Ovary (tissue), 3 donors: ENCODE results near the gene PLXDC2.

ENCODE experiments used
- EP300 ChIP-seq: sonication (generic); formaldehyde crosslinking; IDR thresholded peaks from one replicate; pipeline ENCODE4 v1.6.1; 2017; ENCODE audit warnings: antibody characterized with exemption
- POLR2A ChIP-seq: fragments of 450-650 bp; IDR thresholded peaks from one replicate; pipeline ENCODE4 v1.6.1; 2017; ENCODE audit warnings: antibody characterized with exemption, mild to moderate bottlenecking, moderate library complexity
- TF ChIP-seq, protein P1 (sequence below), 3 donors: fragments of 450-650 bp in 2 of 3; fragments of 200-600 bp in 1 of 3; IDR thresholded peaks; one replicate each; pipeline versions ENCODE4 v1.5.1 to v1.8.0; 2016 to 2022; ENCODE audit warnings: antibody characterized with exemption in 3 of 3, mild to moderate bottlenecking in 1 of 3
- donor health status: DM: no; HTN: no; CAD: no.

DNA sequence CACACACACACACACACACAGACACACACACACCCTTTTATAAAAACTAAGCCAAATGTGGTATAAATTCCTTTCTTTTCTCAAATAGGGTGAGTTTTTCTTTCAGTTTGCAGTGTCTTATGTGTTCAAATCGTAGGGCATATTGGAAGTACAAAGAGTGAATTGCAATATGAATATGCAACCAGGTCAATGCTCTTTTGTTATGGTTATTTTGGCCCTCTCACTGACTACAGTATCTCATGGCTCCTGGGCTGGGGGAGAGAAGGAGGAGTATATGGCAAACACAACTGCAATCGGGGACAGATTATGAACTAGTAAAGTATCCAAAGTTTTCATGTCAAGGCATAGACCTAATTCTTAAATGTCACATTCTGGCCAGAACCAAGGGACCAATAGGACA lies 301.9 kb downstream of the PLXDC2 start:
- TF ChIP-seq EP300 (no peak), POLR2A (no peak)
- TF ChIP-seq, protein P1, sequence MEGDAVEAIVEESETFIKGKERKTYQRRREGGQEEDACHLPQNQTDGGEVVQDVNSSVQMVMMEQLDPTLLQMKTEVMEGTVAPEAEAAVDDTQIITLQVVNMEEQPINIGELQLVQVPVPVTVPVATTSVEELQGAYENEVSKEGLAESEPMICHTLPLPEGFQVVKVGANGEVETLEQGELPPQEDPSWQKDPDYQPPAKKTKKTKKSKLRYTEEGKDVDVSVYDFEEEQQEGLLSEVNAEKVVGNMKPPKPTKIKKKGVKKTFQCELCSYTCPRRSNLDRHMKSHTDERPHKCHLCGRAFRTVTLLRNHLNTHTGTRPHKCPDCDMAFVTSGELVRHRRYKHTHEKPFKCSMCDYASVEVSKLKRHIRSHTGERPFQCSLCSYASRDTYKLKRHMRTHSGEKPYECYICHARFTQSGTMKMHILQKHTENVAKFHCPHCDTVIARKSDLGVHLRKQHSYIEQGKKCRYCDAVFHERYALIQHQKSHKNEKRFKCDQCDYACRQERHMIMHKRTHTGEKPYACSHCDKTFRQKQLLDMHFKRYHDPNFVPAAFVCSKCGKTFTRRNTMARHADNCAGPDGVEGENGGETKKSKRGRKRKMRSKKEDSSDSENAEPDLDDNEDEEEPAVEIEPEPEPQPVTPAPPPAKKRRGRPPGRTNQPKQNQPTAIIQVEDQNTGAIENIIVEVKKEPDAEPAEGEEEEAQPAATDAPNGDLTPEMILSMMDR (IDR thresholded peaks at IDR 0.05): no peak
